HG03280 (cell line): Measurements from ENCODE around the gene FANCC.
"Not testable (repeated sequence)": the region's sequence is repeated elsewhere in the genome, so short reads cannot be mapped to it uniquely, and the experiment has no call there.

Source experiments
- ATAC-seq: cut with Tn5 transposase; IDR thresholded peaks from one replicate; pipeline ENCODE4 v1.9.1; 2021; ENCODE audit warnings: mild to moderate bottlenecking, moderate library complexity; ENCODE audit not compliant: unreplicated experiment

Gene FANCC

GRCh38 chr9:95330720-95331404 lies 13.4 kb upstream of the FANCC start:
- no peak for ATAC-seq

GRCh38 chr9:95329061-95329460 lies 11.6 kb upstream of the FANCC start:
- not testable (repeated sequence) for ATAC-seq

- no peak for ATAC-seq
Measured at GRCh38 chr9:95327239-95327865, 9.8 kb upstream of the FANCC start.

- ATAC-seq: no peak
Measured at GRCh38 chr9:95325221-95325620, 7.7 kb upstream of the FANCC start.

- no peak for ATAC-seq
Measured at GRCh38 chr9:95317893-95318211, 343 bp upstream of the FANCC start.

- peak; percentile 44 for ATAC-seq
Measured at GRCh38 chr9:95316794-95317118, 753 bp downstream of the FANCC start.

GRCh38 chr9:95316274-95316673 lies 1.2 kb downstream of the FANCC start:
- ATAC-seq: no peak

- ATAC-seq: no peak
Measured at GRCh38 chr9:95315108-95315746, 2.3 kb downstream of the FANCC start.

GRCh38 chr9:95313010-95313498 lies 4.5 kb downstream of the FANCC start:
- no peak for ATAC-seq

- ATAC-seq: no peak
Measured at GRCh38 chr9:95311961-95312360, 5.5 kb downstream of the FANCC start.

GRCh38 chr9:95307538-95307937 lies 10.0 kb downstream of the FANCC start:
- no peak for ATAC-seq

GRCh38 chr9:95306819-95307218 lies 10.7 kb downstream of the FANCC start:
- ATAC-seq: no peak

- no peak for ATAC-seq
Measured at GRCh38 chr9:95305770-95306492, 11.6 kb downstream of the FANCC start.

GRCh38 chr9:95302479-95302878 lies 15.0 kb downstream of the FANCC start:
- no peak for ATAC-seq

- no peak for ATAC-seq
Measured at GRCh38 chr9:95297760-95298159, 19.7 kb downstream of the FANCC start.

GRCh38 chr9:95297316-95297715 lies 20.2 kb downstream of the FANCC start:
- ATAC-seq: no peak

GRCh38 chr9:95296761-95297160 lies 20.7 kb downstream of the FANCC start:
- no peak for ATAC-seq

GRCh38 chr9:95293296-95293695 lies 24.2 kb downstream of the FANCC start:
- ATAC-seq: not testable (repeated sequence)

GRCh38 chr9:95292226-95292625 lies 25.3 kb downstream of the FANCC start:
- no peak for ATAC-seq

GRCh38 chr9:95286151-95286550 lies 31.4 kb downstream of the FANCC start:
- ATAC-seq: no peak

GRCh38 chr9:95285307-95285706 lies 32.2 kb downstream of the FANCC start:
- no peak for ATAC-seq
